HG03520 (cell line): ENCODE results near the gene KCNAB2.

Experiments used
- ATAC-seq: cut with Tn5 transposase; IDR thresholded peaks from one replicate; pipeline ENCODE4 v1.9.1; 2021; ENCODE audit warnings: mild to moderate bottlenecking, moderate library complexity; ENCODE audit not compliant: unreplicated experiment

Gene KCNAB2

DNA sequence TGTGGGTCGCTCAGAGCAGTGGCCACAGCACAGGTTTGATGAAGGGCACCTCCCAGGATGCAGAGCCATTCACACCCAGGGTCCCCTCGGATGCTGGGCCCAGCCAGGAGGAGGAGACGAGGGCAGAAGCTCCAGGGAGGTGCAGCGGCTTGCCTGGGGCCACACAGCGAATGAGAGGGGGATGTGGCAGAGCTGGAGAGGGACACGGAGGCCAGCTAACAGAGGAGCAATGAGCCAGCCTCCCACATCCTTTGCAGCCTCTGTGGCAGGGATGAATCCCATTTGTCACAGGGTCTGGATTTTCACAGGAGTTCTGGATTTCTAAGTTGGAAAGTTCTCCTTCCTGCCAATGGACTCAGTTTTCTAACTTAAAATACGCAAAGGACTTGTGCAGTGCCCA lies 98.5 kb downstream of the KCNAB2 start:
- ATAC-seq = no peak

DNA sequence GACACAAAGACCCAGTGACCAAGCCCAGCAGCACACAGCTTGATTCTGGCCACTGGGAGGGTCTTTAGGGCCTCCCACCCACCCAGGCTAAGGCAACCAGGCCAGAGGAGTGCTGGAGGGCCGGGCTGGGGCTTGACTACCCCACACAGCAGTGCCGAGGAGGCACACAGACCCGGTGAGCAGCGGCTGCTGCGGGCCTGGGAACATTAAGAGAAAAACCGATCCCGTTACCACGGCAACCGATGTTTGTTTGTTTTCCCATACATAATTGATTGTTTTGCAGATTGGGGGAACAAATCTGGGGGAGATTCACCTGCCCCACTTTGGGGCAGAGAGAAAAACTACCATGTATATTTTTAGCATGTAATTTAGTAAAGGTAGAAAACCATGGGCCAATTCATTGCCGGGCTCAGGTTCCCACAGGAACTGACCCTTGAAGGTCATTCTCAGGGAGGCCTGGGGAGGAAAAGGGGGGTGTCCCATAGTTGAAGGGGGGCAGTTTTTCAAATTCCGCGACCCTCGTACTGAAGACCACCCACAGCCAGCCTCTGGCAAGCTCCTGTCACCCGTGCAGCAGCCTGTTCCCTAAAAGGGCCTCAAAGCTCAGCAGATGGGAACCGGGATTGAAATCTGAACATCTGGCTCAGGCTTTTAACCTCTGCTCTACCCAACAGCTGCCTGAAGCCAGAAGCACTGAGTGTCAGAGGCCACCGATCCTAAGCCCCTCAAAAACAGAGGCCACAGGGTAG lies 99.1 kb downstream of the KCNAB2 start:
- no peak for ATAC-seq

DNA sequence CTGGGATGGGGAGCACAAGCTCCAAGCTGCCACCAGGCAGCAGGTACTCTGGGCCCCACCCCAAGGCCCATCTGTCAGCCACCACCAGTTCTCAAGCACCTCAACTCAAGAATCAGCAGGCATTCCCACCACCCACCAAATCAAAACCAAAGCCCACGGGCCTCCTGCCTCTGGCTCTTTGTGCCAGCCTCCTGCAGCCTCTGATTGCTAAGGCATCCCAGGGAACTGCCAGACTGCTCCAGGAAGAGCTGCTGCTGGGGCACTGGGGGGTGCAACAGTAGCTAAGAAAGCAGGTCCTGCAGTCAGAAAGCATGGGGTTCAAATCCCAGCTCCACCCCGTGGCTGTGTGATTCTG lies 99.7 kb downstream of the KCNAB2 start:
- ATAC-seq = no peak

GRCh38 chr1:6145864-6146410 lies 100.2 kb downstream of the KCNAB2 start:
- ATAC-seq = no peak

DNA sequence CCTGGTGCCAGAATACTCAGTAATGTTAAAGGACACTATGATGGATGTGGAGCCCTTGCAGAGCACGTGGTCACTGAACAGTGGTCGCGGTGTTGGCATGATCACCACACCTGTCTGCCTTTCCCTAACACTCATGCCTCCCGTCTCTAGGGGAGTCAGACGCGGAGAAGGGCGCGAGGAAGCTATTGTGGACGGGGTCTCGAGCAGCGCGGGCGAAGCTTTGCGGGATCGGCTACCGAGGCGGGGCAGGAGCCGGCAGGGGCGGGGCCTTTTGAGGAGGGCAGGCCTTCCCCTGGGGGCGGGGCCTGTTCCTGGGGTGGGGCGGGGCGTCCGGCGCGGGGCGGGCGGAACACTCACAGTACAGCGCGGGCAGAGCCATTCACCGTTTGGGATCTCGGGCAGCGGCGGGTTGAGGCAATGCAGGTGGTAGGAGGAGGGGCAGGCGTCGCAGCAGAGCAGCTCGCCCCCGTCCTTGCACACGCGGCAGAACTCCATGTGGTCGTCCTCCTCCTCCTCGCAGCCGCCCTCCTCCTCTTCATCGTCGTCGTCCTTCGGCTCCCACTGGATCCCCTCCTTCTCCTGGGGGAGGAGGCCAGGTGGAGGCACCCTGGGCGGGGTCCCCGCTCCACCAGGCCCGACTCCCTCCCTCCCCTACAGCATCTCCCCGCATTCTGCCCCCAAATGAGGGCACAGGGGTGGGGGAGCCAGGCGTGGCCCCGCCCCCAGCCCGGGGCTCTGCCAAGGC lies 103.0 kb downstream of the KCNAB2 start:
- ATAC-seq = no peak

GRCh38 chr1:6149597-6149996 lies 103.9 kb downstream of the KCNAB2 start:
- no peak for ATAC-seq

DNA sequence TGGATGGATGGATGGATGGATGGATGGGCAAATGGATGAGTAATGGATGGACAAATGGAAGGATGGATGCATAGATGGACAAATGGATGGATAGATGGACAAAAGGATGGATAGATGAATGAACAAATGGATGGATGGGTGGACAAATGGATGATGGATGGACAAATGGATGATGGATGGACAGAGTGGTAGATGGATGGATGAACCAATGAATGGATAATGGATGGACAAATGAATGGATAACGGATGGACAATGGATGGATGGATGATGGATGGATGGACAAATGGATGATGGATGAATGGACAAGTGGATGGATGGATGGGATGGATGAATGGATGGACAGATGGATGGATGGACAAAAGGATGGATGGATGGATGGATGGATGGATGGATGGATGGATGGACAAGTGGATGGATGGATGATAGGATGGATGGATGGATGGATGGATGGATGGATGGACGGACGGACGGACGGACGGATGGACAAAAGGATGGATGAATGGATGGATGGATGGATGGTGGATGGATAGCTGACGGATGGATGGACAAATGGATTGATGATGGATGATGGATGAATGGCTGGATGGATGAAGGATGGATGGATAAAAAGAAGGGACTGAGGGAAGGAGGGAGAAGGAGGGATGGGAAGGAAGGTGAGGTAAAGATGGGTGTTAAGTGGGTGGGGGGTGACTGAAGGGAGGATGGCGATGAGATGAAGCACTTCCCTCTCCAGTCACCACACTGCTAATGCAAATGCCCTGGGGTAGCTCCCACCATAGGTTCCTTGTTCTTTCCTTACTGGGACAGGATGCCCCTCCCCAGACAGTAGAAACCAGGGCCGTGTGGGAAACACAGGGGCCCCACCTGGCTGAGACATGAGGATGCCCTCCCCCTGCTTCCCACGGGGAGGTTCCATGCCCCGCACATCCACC lies 104.6 kb downstream of the KCNAB2 start:
- no peak for ATAC-seq
